ENCODE results near the gene FUT2. TPM values are rescaled to one million over a fixed set of nuclear protein-coding genes. Genes with fewer than 3 reads are reported as not detected.

The FUT2 gene
- total RNA-seq = not detected in 2 replicates

GRCh38 chr19:48695743-48696352 lies at the start of gene FUT2:
Gene FUT2 (plus strand): TSS chr19:48695971. CDS start chr19:48702957, 6,986 bp downstream.

GRCh38 chr19:48646001-48646721 lies 49.6 kb upstream of the FUT2 start, which contains the start of gene CA11:
Gene CA11 (minus strand): TSS chr19:48646187. CDS start chr19:48645632, 555 bp downstream.

GRCh38 chr19:48672994-48673393 lies 22.8 kb upstream of the FUT2 start, which contains the start of gene NTN5:
Gene NTN5 (minus strand): TSS chr19:48673017. CDS start chr19:48670986, 2,031 bp downstream.

GRCh38 chr19:48719263-48720171 lies 23.7 kb downstream of the FUT2 start, which contains the start of gene MAMSTR:
Gene MAMSTR (minus strand): TSS chr19:48719725. CDS start chr19:48719031, 694 bp downstream.

GRCh38 chr19:48740164-48740972 lies 44.6 kb downstream of the FUT2 start, which contains the start of gene RASIP1:
Gene RASIP1 (minus strand): TSS chr19:48740610. CDS start chr19:48740282, 328 bp downstream.

GRCh38 chr19:48746738-48747575 lies 51.2 kb downstream of the FUT2 start, which contains the start of gene IZUMO1:
Gene IZUMO1 (minus strand): TSS chr19:48746909. CDS start chr19:48745859, 1,050 bp downstream.

GRCh38 chr19:48752496-48753365 lies 57.0 kb downstream of the FUT2 start, which contains the start of gene FUT1:
Gene FUT1 (minus strand): TSS chr19:48752641. CDS start chr19:48751281, 1,360 bp downstream.

GRCh38 chr19:48755084-48755641 lies 59.4 kb downstream of the FUT2 start, which contains the start of gene FGF21:
Gene FGF21 (plus strand): TSS chr19:48755524. CDS start chr19:48756237, 713 bp downstream.

Other genes starting within 250 kb of the FUT2 start
- gene GRWD1, start 250.0 kb upstream of the FUT2 start, total RNA-seq = 32.7 and 53.6 TPM in 2 replicates
- gene KCNJ14, start 240.4 kb upstream of the FUT2 start, total RNA-seq = 0.37 and 0.59 TPM in 2 replicates
- gene CYTH2, start 226.6 kb upstream of the FUT2 start, total RNA-seq = 31.7 and 34.5 TPM in 2 replicates
- gene LMTK3, start 184.1 kb upstream of the FUT2 start, total RNA-seq = not detected in 2 replicates
- not detected in 2 replicates for gene SULT2B1, start 143.8 kb upstream of the FUT2 start, total RNA-seq
- not detected in 2 replicates for gene SPACA4, start 89.2 kb upstream of the FUT2 start, total RNA-seq
- gene FAM83E, start 80.9 kb upstream of the FUT2 start, total RNA-seq = under 0.01 and 1.4 TPM in 2 replicates
- 1,644 and 2,294 TPM in 2 replicates for gene RPL18, start 76.8 kb upstream of the FUT2 start, total RNA-seq
- gene SPHK2, start 76.5 kb upstream of the FUT2 start, total RNA-seq = 9.2 and 11.5 TPM in 2 replicates
- 1.6 and 5.9 TPM in 2 replicates for gene DBP, start 58.6 kb upstream of the FUT2 start, total RNA-seq
- 0.39 and 1.1 TPM in 2 replicates for gene CA11, start 49.8 kb upstream of the FUT2 start, total RNA-seq
- gene NTN5, start 23.0 kb upstream of the FUT2 start, total RNA-seq = under 0.01 TPM in 1 of 2 replicates, not detected in the other
- gene MAMSTR, start 23.8 kb downstream of the FUT2 start, total RNA-seq = 1.4 and 2.2 TPM in 2 replicates
- 2.9 and 3.5 TPM in 2 replicates for gene RASIP1, start 44.6 kb downstream of the FUT2 start, total RNA-seq
- not detected in 2 replicates for gene IZUMO1, start 50.9 kb downstream of the FUT2 start, total RNA-seq
- 0.20 TPM in 1 of 2 replicates, not detected in the other for gene FUT1, start 56.7 kb downstream of the FUT2 start, total RNA-seq
- not detected in 2 replicates for gene FGF21, start 59.6 kb downstream of the FUT2 start, total RNA-seq
- gene BCAT2, start 115.1 kb downstream of the FUT2 start, total RNA-seq = 43.7 and 44.2 TPM in 2 replicates
- 1.1 and 1.4 TPM in 2 replicates for gene HSD17B14, start 140.5 kb downstream of the FUT2 start, total RNA-seq
- gene PLEKHA4, start 172.6 kb downstream of the FUT2 start, total RNA-seq = 16.4 and 21.3 TPM in 2 replicates
- 41.5 and 55.9 TPM in 2 replicates for gene PPP1R15A, start 176.4 kb downstream of the FUT2 start, total RNA-seq
- 0.37 TPM in 1 of 2 replicates, not detected in the other for gene TULP2, start 202.8 kb downstream of the FUT2 start, total RNA-seq
- gene NUCB1, start 204.3 kb downstream of the FUT2 start, total RNA-seq = 134 and 211 TPM in 2 replicates
- not detected in 2 replicates for gene DHDH, start 237.7 kb downstream of the FUT2 start, total RNA-seq